Right lung (tissue), 5 donors: ENCODE measurements around the gene ZNF750. TPM values are rescaled to one million over a fixed set of nuclear protein-coding genes. Genes with fewer than 3 reads are reported as not detected.

ENCODE experiments used
- DNase-seq, 2 donors: peaks; one replicate each; pipeline ENCODE4 v3.0.0-alpha.2; 2013
- polyA plus RNA-seq, 5 donors: library from polyadenylated mRNA; unstranded; fragments of 120-200 nt; gene quantifications; one replicate each; pipeline versions ENCODE4 v1.2.1 to v1.2.3, GENCODE V29; 2013; ENCODE audit warnings: inconsistent platforms in 1 of 5, low replicate concordance in 1 of 5; ENCODE audit not compliant: insufficient read length in 5 of 5, insufficient read depth in 1 of 5

The ZNF750 gene
- polyA plus RNA-seq, 5 donors: 0.34 to 0.73 (median 0.53) TPM

- no peak for DNase-seq
These were observed 34.4 kb upstream of the ZNF750 start for GRCh38 chr17:82874011-82874835.

- DNase-seq: no peak
These were observed 33.7 kb upstream of the ZNF750 start for GRCh38 chr17:82873521-82873920.

GRCh38 chr17:82872591-82873520 is 33.0 kb upstream of the ZNF750 start:
- DNase-seq: no peak

- no peak for DNase-seq
These were observed 32.1 kb upstream of the ZNF750 start for GRCh38 chr17:82871776-82872561.

GRCh38 chr17:82871056-82871775 is 31.4 kb upstream of the ZNF750 start:
- DNase-seq: no peak

- no peak for DNase-seq
These were observed 30.7 kb upstream of the ZNF750 start for GRCh38 chr17:82870541-82870940.

GRCh38 chr17:82870091-82870491 is 30.3 kb upstream of the ZNF750 start:
- no peak for DNase-seq

- no peak for DNase-seq
These were observed 29.7 kb upstream of the ZNF750 start for GRCh38 chr17:82869536-82869935.

- DNase-seq: no peak
These were observed 28.9 kb upstream of the ZNF750 start for GRCh38 chr17:82868715-82869131.

- no peak for DNase-seq
These were observed 28.0 kb upstream of the ZNF750 start for GRCh38 chr17:82867763-82868325.

- no peak for DNase-seq
These were observed 26.9 kb upstream of the ZNF750 start for GRCh38 chr17:82866590-82867191.

GRCh38 chr17:82865774-82866395 is 26.1 kb upstream of the ZNF750 start:
- DNase-seq: no peak

- no peak for DNase-seq
These were observed 25.5 kb upstream of the ZNF750 start for GRCh38 chr17:82865274-82865673.

GRCh38 chr17:82864713-82865248 is 25.0 kb upstream of the ZNF750 start:
- DNase-seq: no peak

GRCh38 chr17:82863941-82864712 is 24.3 kb upstream of the ZNF750 start:
- DNase-seq: no peak

GRCh38 chr17:82863383-82863940 is 23.6 kb upstream of the ZNF750 start:
- no peak for DNase-seq

GRCh38 chr17:82862737-82863382 is 23.0 kb upstream of the ZNF750 start:
- no peak for DNase-seq

- DNase-seq: no peak
These were observed 22.4 kb upstream of the ZNF750 start for GRCh38 chr17:82862191-82862590.
